ENCODE measurements around the gene MARCHF3. TPM values are rescaled to one million over a fixed set of nuclear protein-coding genes. Genes with fewer than 3 reads are reported as not detected.
A peak's percentile ranks its signal among the peaks of the same experiment; 100 is the strongest.

The MARCHF3 gene
- total and polyA plus RNA-seq, 2 of the 13 experiments (the other 11 are each of a cell fraction or from before 2014, with no cell fraction given): 4.8 to 11.9 TPM

GRCh38 chr5:127030259-127031146 is at the start of gene MARCHF3 (continued):
- TF ChIP-seq GATA4 (IDR thresholded peaks at IDR 0.05; ENCODE audit: borderline replicate concordance, low read depth) (no peak), ZBTB2 (CRISPR knock-in tag; IDR thresholded peaks at IDR 0.05; ENCODE audit: low read depth) (peak; percentile 32; the same call in 1 of the 2 replicates), SKI (IDR thresholded peaks at IDR 0.05; ENCODE audit: partially characterized antibody) (peak; percentile 90), ZNF570 (CRISPR knock-in tag; IDR thresholded peaks at IDR 0.05; ENCODE audit: borderline replicate concordance) (no peak), ZUFSP (CRISPR knock-in tag; IDR thresholded peaks at IDR 0.05; ENCODE audit: borderline replicate concordance) (no peak), ZNF563 (CRISPR knock-in tag; IDR thresholded peaks at IDR 0.05) (peak; percentile 88), HNRNPLL (IDR thresholded peaks at IDR 0.05; ENCODE audit: low read depth, low read length, poor library complexity, severe bottlenecking) (peak; percentile 88), TCF12 (IDR thresholded peaks at IDR 0.05) (no peak), TCF12 (CRISPR knock-in tag; IDR thresholded peaks at IDR 0.05) (peak; percentile 40; the same call in 1 of the 2 replicates), ZNF44 (CRISPR knock-in tag; IDR thresholded peaks at IDR 0.05) (peak; percentile 7; the same call in 1 of the 2 replicates), ZNF580 (CRISPR knock-in tag; IDR thresholded peaks at IDR 0.05; ENCODE audit: borderline replicate concordance, low read depth) (no peak), SMAD3 (CRISPR knock-in tag; IDR thresholded peaks at IDR 0.05) (0 out of 2 replicates have a peak, but pooled peaks have one; percentile 15), ZNF468 (CRISPR knock-in tag; IDR thresholded peaks at IDR 0.05) (no peak), RBAK (CRISPR knock-in tag; IDR thresholded peaks at IDR 0.05) (no peak), ZNF792 (CRISPR knock-in tag; IDR thresholded peaks at IDR 0.05) (peak; percentile 46), ZBTB44 (CRISPR knock-in tag; IDR thresholded peaks at IDR 0.05) (0 out of 2 replicates have a peak, but pooled peaks have one; percentile 35), ZFX (CRISPR knock-in tag; IDR thresholded peaks at IDR 0.05; ENCODE audit: low read depth) (peak; percentile 71; the same call in 1 of the 2 replicates), CSRNP2 (CRISPR knock-in tag; conservative IDR thresholded peaks at IDR 0.05; ENCODE audit: low read depth) (no peak; the same call in 1 of the 2 replicates), NAIF1 (CRISPR knock-in tag; IDR thresholded peaks at IDR 0.05; ENCODE audit: borderline replicate concordance) (peak; percentile 87; the same call in 1 of the 2 replicates), ELF3 (CRISPR knock-in tag; IDR thresholded peaks at IDR 0.05) (peak; percentile 63)
